HL-60 (cell line): ENCODE results near the gene STH.
A peak's percentile ranks its signal among the peaks of the same experiment; 100 is the strongest.

Experiments
- DNase-seq, 2 experiments: peaks; one replicate each; pipeline ENCODE4 v3.0.0-alpha.2; 2010 to 2020; ENCODE audit warnings: low read depth in 1 of 2, low spot score in 1 of 2
- H3K27ac ChIP-seq: fragments of 250-450 bp; sonication (Bioruptor Pico); replicated peaks from 2 replicates; pipeline ENCODE4 v1.5.1; 2020; ENCODE audit warnings: mild to moderate bottlenecking, moderate library complexity
- H3K27me3 ChIP-seq: fragments of 250-450 bp; sonication (Bioruptor Pico); 2 replicates; pipeline ENCODE4 v1.5.1; 2021; ENCODE audit warnings: mild to moderate bottlenecking, moderate library complexity; ENCODE audit not compliant: insufficient read depth, poor library complexity, severe bottlenecking
- H3K4me3 ChIP-seq: replicated peaks from 2 replicates; pipeline ENCODE4 v1.5.1; 2011; ENCODE audit warnings: mild to moderate bottlenecking, control low read depth, low read length; ENCODE audit not compliant: insufficient read depth
- CTCF ChIP-seq: IDR thresholded peaks from one replicate; pipeline ENCODE4 v1.5.1; 2011; ENCODE audit warnings: low read length, control low read depth, inconsistent platforms; ENCODE audit not compliant: insufficient read depth
- GABPA ChIP-seq: IDR thresholded peaks from 2 replicates; pipeline ENCODE4 v1.6.1; 2012; ENCODE audit warnings: low read depth
- POLR2AphosphoS5 ChIP-seq: IDR thresholded peaks from 2 replicates; pipeline ENCODE4 v1.6.1; 2012; ENCODE audit warnings: low read depth
- REST ChIP-seq: IDR thresholded peaks from 2 replicates; pipeline ENCODE4 v1.6.1; 2012; ENCODE audit warnings: low read depth; ENCODE audit not compliant: insufficient replicate concordance
- SPI1 ChIP-seq: IDR thresholded peaks from 2 replicates; pipeline ENCODE4 v1.6.1; 2012; ENCODE audit warnings: low read depth, mild to moderate bottlenecking, borderline replicate concordance

Gene STH

GRCh38 chr17:46024590-46024989 lies 25.5 kb downstream of the STH start:
- Histone ChIP-seq H3K4me3 (no peak overlapping the region), H3K27me3 (no peaks in the 10 kb centered on the region), H3K27ac (peak overlapping the region; percentile 88; the same call in 1 of the 2 replicates)
- TF ChIP-seq SPI1 (no peak), CTCF (no peak), GABPA (no peak)
- DNase-seq: no peak

DNA sequence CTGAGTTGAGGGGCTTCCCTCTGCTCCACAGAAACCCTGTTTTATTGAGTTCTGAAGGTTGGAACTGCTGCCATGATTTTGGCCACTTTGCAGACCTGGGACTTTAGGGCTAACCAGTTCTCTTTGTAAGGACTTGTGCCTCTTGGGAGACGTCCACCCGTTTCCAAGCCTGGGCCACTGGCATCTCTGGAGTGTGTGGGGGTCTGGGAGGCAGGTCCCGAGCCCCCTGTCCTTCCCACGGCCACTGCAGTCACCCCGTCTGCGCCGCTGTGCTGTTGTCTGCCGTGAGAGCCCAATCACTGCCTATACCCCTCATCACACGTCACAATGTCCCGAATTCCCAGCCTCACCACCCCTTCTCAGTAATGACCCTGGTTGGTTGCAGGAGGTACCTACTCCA lies 26.0 kb downstream of the STH start:
- no peak overlapping the region for H3K4me3 ChIP-seq
- TF ChIP-seq GABPA (no peak), CTCF (no peak), POLR2AphosphoS5 (no peak), SPI1 (no peak), REST (no peak)
- H3K27ac ChIP-seq: peak overlapping the region; percentile 88
- DNase-seq: no peak
- no peaks in the 10 kb centered on the region for H3K27me3 ChIP-seq

- H3K27me3 ChIP-seq: no peaks in the 10 kb centered on the region
- H3K27ac ChIP-seq: peak overlapping the region; percentile 88
- H3K4me3 ChIP-seq: no peak overlapping the region
- no peak for DNase-seq
- TF ChIP-seq CTCF: no peak
- no peak for TF ChIP-seq REST
- no peak for TF ChIP-seq POLR2AphosphoS5
- no peak for TF ChIP-seq SPI1
These were observed 26.6 kb downstream of the STH start for GRCh38 chr17:46025510-46026165.
